IPS DF 6.9 (cell line): ENCODE measurements around the gene ATP8A1.

Experiments used
- DNase-seq: peaks from one replicate; pipeline ENCODE4 v3.0.0-alpha.2; 2013; ENCODE audit warnings: low read depth, low spot score
- H3K27ac ChIP-seq: one replicate; pipeline ENCODE4 v1.5.1; 2013; ENCODE audit warnings: low read length, control low read depth
- H3K27me3 ChIP-seq: 2 replicates; pipeline ENCODE4 v1.6.1; 2013; ENCODE audit warnings: mild to moderate bottlenecking, low read length; ENCODE audit not compliant: control insufficient read depth, insufficient read depth
- H3K36me3 ChIP-seq: 2 replicates; pipeline ENCODE4 v1.6.1; 2013; ENCODE audit warnings: low read length; ENCODE audit not compliant: control insufficient read depth, insufficient read depth
- H3K4me1 ChIP-seq: 2 replicates; pipeline ENCODE4 v1.6.1; 2013; ENCODE audit warnings: low read length; ENCODE audit not compliant: control insufficient read depth, insufficient read depth
- H3K4me3 ChIP-seq: 2 replicates; pipeline ENCODE4 v1.5.1; 2013; ENCODE audit warnings: mild to moderate bottlenecking, low read length
- H3K9me3 ChIP-seq: 2 replicates; pipeline ENCODE4 v1.6.1; 2013; ENCODE audit warnings: low read length, inconsistent platforms; ENCODE audit not compliant: control insufficient read depth, insufficient read depth
- WGBS: extraction: QIAGEN DNeasy Blood & Tissue Kit; methylation state at CpG from one replicate; pipeline ENCODE4 v1.1.7; 2013; ENCODE audit warnings: mixed read lengths, missing lambda C conversion rate; ENCODE audit not compliant: insufficient read length, insufficient coverage; 5-methylcytosine and 5-hydroxymethylcytosine counted together

The ATP8A1 gene

GRCh38 chr4:42397635-42398170 is 259.2 kb downstream of the ATP8A1 start:
- H3K27ac ChIP-seq: no peak overlapping the region
- peaks cover 34% of the 10 kb centered on the region for H3K27me3 ChIP-seq
- DNase-seq: no peak
- no peaks in the 10 kb centered on the region for H3K9me3 ChIP-seq
- peak overlapping the region; percentile 34; the same call in 1 of the 2 replicates for H3K4me3 ChIP-seq
- H3K4me1 ChIP-seq: peaks cover 2% of the 10 kb centered on the region; the same call in 1 of the 2 replicates
- WGBS: no CpG with 5 or more reads among the region's 52 CpGs
- no peaks in the 10 kb centered on the region for H3K36me3 ChIP-seq

- no peak for DNase-seq
- Histone ChIP-seq H3K4me1 (peaks cover 2% of the 10 kb centered on the region; the same call in 1 of the 2 replicates), H3K27me3 (peaks cover 34% of the 10 kb centered on the region), H3K36me3 (no peaks in the 10 kb centered on the region), H3K27ac (no peak within 1 kb of the TSS), H3K4me3 (peak within 1 kb of the TSS; percentile 34; the same call in 1 of the 2 replicates), H3K9me3 (no peaks in the 10 kb centered on the region)
- no CpG with 5 or more reads among the region's 61 CpGs for WGBS
These were observed 259.9 kb downstream of the ATP8A1 start, which contains the start of gene SHISA3 for GRCh38 chr4:42396752-42397634. Gene SHISA3, plus strand, starts transcription at chr4:42397488. Its CDS starts 569 bp downstream, at chr4:42398057.

GRCh38 chr4:42396361-42396751 is 260.5 kb downstream of the ATP8A1 start:
- DNase-seq: no peak
- no peaks in the 10 kb centered on the region for H3K36me3 ChIP-seq
- H3K27me3 ChIP-seq: peaks cover 34% of the 10 kb centered on the region
- H3K4me3 ChIP-seq: peak overlapping the region; percentile 3; the same call in 1 of the 2 replicates
- WGBS: no CpG with 5 or more reads among the region's 17 CpGs
- peaks cover 2% of the 10 kb centered on the region; the same call in 1 of the 2 replicates for H3K4me1 ChIP-seq
- H3K27ac ChIP-seq: no peak overlapping the region
- no peaks in the 10 kb centered on the region for H3K9me3 ChIP-seq

GRCh38 chr4:42395595-42395994 is 261.3 kb downstream of the ATP8A1 start:
- Histone ChIP-seq H3K36me3 (no peaks in the 10 kb centered on the region), H3K27me3 (peaks cover 31% of the 10 kb centered on the region), H3K27ac (no peak overlapping the region), H3K4me1 (peaks cover 2% of the 10 kb centered on the region; the same call in 1 of the 2 replicates), H3K4me3 (no peak overlapping the region), H3K9me3 (no peaks in the 10 kb centered on the region)
- DNase-seq: no peak
- WGBS: no CpG with 5 or more reads among the region's 1 CpG

- no CpG with 5 or more reads among the region's 4 CpGs for WGBS
- H3K9me3 ChIP-seq: no peaks in the 10 kb centered on the region
- H3K36me3 ChIP-seq: no peaks in the 10 kb centered on the region
- H3K4me3 ChIP-seq: no peak overlapping the region
- H3K27me3 ChIP-seq: peaks cover 11% of the 10 kb centered on the region
- no peaks in the 10 kb centered on the region; the same call in 1 of the 2 replicates for H3K4me1 ChIP-seq
- H3K27ac ChIP-seq: no peak overlapping the region
- no peak for DNase-seq
These were observed 264.5 kb downstream of the ATP8A1 start for GRCh38 chr4:42392436-42392835.

- Histone ChIP-seq H3K4me1 (no peaks in the 10 kb centered on the region; the same call in 1 of the 2 replicates), H3K4me3 (no peak overlapping the region), H3K9me3 (no peaks in the 10 kb centered on the region), H3K27ac (no peak overlapping the region), H3K27me3 (peaks cover 10% of the 10 kb centered on the region), H3K36me3 (no peaks in the 10 kb centered on the region)
- DNase-seq: no peak
- no CpG with 5 or more reads among the region's 5 CpGs for WGBS
These were observed 264.9 kb downstream of the ATP8A1 start for GRCh38 chr4:42391981-42392380.

GRCh38 chr4:42391355-42391664 is 265.6 kb downstream of the ATP8A1 start:
- Histone ChIP-seq H3K4me3 (no peak overlapping the region), H3K27ac (no peak overlapping the region), H3K9me3 (no peaks in the 10 kb centered on the region), H3K4me1 (no peaks in the 10 kb centered on the region; the same call in 1 of the 2 replicates), H3K27me3 (peaks cover 3% of the 10 kb centered on the region), H3K36me3 (no peaks in the 10 kb centered on the region)
- no CpG with 5 or more reads among the region's 2 CpGs for WGBS
- DNase-seq: no peak

- Histone ChIP-seq H3K27ac (no peak overlapping the region), H3K4me3 (no peak overlapping the region), H3K4me1 (no peaks in the 10 kb centered on the region), H3K9me3 (no peaks in the 10 kb centered on the region), H3K36me3 (no peaks in the 10 kb centered on the region), H3K27me3 (peaks cover 2% of the 10 kb centered on the region; the same call in 1 of the 2 replicates)
- no peak for DNase-seq
- no CpG with 5 or more reads among the region's 10 CpGs for WGBS
These were observed 266.1 kb downstream of the ATP8A1 start for GRCh38 chr4:42390622-42391354.

- H3K27me3 ChIP-seq: no peaks in the 10 kb centered on the region
- H3K36me3 ChIP-seq: no peaks in the 10 kb centered on the region
- no peak for DNase-seq
- H3K27ac ChIP-seq: no peak overlapping the region
- no peak overlapping the region for H3K4me3 ChIP-seq
- no peaks in the 10 kb centered on the region for H3K9me3 ChIP-seq
- no peaks in the 10 kb centered on the region for H3K4me1 ChIP-seq
- no CpG with 5 or more reads among the region's 1 CpG for WGBS
These were observed 271.4 kb downstream of the ATP8A1 start for GRCh38 chr4:42385516-42385915.

GRCh38 chr4:42381666-42382065 is 275.2 kb downstream of the ATP8A1 start:
- Histone ChIP-seq H3K4me3 (no peak overlapping the region), H3K36me3 (no peaks in the 10 kb centered on the region), H3K4me1 (no peaks in the 10 kb centered on the region), H3K27me3 (no peaks in the 10 kb centered on the region), H3K27ac (no peak overlapping the region), H3K9me3 (no peaks in the 10 kb centered on the region)
- WGBS: no CpG with 5 or more reads among the region's 2 CpGs
- DNase-seq: no peak
